Activated CD8-positive, alpha-beta memory T cell treated with anti-CD3 and anti-CD28 coated beads, Interleukin-2, amount 50 U/mL, for 1 hour (primary cell): ENCODE data around the gene MIS12.

ENCODE experiments used
- DNase-seq: peaks from one replicate; pipeline ENCODE4 v3.0.0-alpha.2; 2020; ENCODE audit errors: extremely low read depth

Gene MIS12

DNA sequence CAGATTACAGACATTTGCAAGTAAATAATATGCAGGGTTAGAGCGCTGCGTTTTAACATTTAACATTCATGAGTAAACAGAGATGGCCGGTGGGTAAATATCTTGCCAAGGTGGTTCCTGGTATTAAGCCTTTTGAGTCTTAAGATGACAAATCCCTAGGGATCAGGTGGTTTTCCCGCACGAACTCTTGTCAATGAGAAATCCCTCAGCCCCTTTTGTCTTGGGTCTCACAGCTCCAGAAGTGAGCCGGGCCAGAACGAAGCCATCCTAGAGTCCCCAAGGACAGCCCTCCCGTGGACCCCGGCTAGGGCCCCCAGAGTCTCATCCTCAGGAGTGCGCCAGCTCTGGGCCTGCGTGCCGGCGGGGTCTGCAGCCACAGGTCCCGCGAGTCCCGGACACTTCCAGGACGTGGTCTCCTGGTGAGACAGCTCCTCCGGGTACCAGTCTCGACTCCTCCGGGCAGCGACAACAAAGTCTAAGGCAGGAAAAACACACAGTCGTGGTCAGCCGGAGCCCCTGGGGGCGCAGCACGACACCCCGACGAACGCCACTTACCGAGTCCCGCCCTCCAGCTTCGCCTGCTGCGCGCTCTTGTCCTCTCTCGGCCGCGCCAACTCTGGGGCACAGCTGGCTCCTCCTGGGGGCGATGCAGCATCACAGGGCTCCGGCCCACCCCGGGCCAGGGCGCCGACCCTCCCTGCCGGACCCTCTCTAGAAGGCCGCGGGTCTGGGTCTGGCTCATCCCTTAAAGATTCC lies 13.3 kb downstream of the MIS12 start:
- no peak for DNase-seq

DNA sequence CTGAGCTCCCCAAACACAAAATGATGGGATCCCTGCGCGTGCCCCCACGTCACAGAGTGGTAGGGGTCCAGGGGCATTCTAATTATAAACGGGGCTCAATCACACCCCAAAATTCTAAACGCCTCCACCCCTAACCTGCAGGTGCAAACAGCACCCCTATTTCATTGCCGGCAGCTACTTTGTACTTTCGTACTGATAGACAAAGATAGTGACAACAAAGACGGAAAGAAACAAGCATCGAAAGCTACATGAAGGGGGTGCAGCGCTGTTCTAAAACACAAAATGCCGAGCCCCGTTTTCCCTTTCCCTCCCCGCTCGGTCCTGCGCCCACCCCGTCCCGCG lies 13.9 kb downstream of the MIS12 start:
- no peak for DNase-seq

- peak; percentile 57 for DNase-seq
Measured at GRCh38 chr17:5500589-5501391, 14.4 kb downstream of the MIS12 start.

DNA sequence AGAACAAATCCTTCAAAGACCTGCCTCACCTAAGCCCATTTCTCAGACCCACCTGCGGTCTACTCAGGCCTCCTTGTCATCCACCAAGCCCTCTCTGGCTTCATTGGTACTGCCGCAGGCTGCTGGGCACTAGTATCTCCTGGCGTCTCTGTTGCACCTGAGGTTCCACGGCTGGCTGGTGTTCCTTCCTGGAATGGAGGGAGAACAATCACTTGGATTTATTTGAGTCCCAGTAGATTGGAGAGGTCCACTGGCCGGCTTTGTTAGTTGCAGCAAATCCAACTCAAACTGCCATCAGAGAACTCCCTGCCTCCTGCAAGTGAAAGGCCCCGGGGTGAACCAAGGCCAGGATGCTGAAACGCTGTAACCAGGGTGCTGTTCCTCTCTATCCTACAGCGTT lies 15.3 kb downstream of the MIS12 start:
- no peak for DNase-seq

DNA sequence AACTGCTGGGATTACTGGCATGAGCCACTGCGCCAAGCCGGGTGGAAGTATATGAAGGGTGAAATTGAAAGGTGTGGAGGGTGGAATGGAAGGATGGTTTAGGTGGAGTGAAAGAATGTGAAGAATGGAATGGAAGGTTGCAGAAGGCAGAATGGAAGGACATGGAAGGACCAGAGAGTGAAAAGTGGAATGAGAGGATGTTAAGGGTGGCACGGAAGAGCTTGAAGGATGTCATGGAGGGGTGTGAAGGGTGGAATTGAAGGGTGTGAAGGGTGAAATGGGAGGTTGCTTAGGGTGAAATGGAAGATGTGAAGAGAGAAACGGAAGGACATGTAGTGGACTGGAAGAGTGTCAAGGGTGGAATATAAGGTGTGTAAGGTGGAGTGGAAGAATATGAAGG lies 16.2 kb downstream of the MIS12 start:
- no peak for DNase-seq

- no peak for DNase-seq
Measured at GRCh38 chr17:5506307-5506706, 19.9 kb downstream of the MIS12 start.

- DNase-seq, result no peak
Measured at GRCh38 chr17:5508810-5509209, 22.4 kb downstream of the MIS12 start.

DNA sequence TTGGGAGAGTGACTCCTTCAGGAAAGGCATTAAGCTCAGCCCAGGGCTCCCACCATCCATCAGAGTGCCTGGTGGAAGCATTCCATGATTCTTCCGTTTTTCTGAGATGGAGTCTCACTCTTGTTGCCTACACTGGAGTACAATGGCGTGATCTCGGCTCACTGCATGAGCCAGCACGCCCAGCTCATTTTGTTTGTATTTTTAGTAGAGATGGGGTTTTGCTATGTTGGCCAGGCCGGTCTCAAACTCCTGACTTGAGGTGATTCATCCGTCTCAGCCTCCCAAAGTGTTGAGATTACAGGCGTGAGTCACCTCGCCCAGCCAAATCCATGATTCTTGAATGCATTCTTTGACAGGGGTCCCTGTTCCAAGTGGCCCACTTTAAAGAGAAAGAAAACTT lies 23.1 kb downstream of the MIS12 start:
- DNase-seq, result no peak

DNA sequence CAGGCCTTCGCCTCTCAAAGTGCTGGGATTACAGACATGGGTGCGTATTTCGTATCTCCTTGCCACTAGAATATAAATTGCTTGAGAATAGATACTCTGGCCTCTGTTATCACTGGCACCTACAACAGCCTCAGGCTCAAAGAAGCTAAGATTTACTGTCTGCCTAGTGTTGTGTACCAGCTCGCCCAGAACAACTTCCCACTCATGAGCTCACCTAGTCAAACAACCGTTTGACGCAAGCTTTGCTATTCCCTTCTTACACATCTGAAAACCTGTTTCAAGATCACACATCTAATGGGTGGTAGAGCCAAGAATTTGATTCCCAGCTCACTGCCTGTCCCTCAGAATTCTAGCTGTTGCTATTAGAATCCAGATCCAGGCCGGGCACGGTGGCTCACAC lies 24.4 kb downstream of the MIS12 start:
- no peak for DNase-seq

GRCh38 chr17:5511401-5512225 lies 25.2 kb downstream of the MIS12 start:
- DNase-seq, result no peak

DNA sequence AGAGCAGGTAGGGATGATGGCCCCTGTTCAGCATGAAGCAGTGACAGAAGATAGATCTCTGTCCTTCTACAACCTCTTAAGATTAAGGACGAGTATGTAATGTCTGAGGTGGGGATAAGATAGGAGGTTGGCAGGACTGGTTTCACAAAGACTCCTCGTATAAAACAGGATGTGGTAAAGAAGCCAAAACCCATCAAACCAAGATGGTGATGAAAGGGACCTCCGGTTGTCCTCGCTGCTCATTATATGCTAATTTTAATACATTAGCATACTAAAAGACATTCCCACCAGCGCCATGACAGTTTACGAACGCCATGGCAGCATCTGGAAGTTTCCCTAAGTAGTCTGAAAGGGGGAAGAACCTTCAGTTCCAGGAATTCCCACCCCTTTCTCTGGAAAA lies 27.3 kb downstream of the MIS12 start:
- DNase-seq, result no peak

GRCh38 chr17:5514976-5515375 lies 28.6 kb downstream of the MIS12 start:
- DNase-seq, result no peak

GRCh38 chr17:5516060-5516792 lies 29.9 kb downstream of the MIS12 start:
- DNase-seq, result no peak

DNA sequence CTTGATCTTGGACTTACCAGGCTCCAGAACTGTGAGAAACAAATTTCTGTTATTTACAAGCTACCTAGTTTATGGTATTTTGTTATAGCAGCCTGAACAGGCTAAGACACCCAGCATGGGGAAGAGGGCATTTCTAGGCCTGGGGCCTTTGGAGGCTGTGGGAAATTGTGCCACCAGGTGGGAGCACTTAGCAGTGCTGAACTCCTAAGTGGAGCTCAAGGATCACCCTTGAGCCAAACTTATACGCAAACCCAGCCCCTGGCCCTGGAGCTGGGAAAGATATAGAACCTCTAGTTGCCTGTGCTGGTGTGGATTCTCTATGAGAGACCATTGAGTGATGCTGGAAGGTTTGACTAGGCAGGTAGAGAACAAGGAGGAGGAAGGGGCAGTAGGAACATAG lies 36.1 kb downstream of the MIS12 start:
- DNase-seq, result no peak

DNA sequence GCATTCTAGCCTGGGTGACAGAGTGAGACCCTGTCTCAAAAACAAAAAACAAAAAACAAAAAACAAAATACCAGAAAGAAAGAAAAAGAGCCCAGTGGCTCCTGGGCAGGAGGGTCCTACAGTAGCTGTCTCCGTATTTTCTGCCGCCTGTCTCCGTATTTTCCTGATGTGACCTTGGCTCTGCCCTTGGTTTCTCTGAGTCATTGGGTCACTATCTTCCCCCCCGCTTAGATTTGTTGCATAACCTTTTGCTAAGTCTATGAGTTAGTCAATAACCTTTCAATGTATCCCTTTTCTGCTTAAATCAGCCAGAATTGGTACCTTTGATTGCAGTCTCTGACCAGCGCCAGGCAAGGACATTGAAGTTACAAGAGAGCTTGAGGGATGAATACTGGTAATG lies 36.9 kb downstream of the MIS12 start:
- DNase-seq, result no peak

GRCh38 chr17:5526821-5527598 lies 40.6 kb downstream of the MIS12 start:
- DNase-seq, result no peak

DNA sequence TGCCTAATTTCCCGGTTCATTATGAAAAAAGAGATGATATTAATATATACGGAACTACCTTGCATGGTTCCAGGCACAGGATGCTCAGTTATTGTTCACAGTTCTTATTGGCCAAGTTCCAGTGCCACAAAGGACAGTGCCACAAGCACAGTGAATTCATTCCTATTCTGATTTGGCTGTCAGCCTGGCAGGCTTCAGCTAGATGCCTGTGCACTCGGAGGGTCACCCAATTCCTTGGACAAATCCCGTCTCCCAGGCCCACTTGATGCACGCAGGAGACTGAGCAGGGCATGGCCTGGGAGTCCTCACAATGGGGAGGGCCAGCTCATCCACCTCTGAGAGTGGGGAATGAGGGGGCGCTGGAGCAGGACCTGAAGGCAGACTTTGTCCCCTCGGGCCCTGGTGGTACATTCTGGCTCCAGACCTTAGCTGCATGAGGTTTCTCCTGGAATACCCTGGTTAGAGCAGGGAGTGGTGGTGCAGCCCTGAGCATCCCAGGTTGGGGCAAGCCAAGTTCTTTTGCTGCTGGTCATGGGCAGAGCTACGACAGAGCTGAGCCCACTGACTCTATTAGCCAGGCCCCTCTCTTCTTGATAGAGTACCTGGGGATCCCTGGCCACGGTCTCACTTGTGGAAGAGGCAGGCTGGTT lies 41.4 kb downstream of the MIS12 start:
- no peak for DNase-seq

- DNase-seq, result no peak
Measured at GRCh38 chr17:5530265-5531084, 44.1 kb downstream of the MIS12 start.

- no peak for DNase-seq
Measured at GRCh38 chr17:5531085-5531418, 44.7 kb downstream of the MIS12 start.

DNA sequence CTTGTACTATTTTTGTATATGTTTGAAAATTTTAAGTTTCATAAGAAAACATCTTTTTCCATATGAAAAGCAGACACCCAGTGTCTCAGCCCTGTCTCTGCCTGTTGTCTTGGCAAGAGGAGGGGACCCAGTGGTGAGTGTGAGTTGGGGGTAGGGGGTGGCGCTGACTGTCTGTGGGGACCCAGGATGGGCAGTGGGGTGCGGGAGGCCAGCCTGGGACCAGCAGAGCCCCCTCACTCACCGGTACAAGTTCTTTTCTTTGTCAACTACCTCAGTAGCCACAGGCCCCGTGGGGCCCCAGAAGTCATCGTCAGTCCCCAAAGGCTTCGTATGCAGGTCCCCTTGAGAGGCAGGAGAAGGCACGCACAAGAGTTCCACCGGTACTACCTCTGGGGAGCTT lies 46.2 kb downstream of the MIS12 start:
- DNase-seq, result no peak
